SU-DHL-6 (cell line): ENCODE measurements around the gene CACNG1.

Source experiments
- H2AFZ ChIP-seq: fragments of 200-600 bp; sonication (generic); 2 replicates; pipeline ENCODE4 v1.6.1; 2014; ENCODE audit warnings: low read depth, mild to moderate bottlenecking, moderate library complexity, mixed read lengths, antibody characterized with exemption, low read length; ENCODE audit not compliant: severe bottlenecking
- H3F3A ChIP-seq: fragments of 200-600 bp; shearing (Covaris generic); 2 replicates; pipeline ENCODE4 v1.6.0; 2016; ENCODE audit warnings: antibody characterized with exemption, mild to moderate bottlenecking; ENCODE audit not compliant: insufficient read depth
- H3K27ac ChIP-seq: fragments of 200-600 bp; sonication (generic); 2 replicates; pipeline ENCODE4 v1.5.1; 2016; ENCODE audit warnings: low read depth, mild to moderate bottlenecking, low read length, moderate library complexity, mixed read lengths
- H3K27me3 ChIP-seq: fragments of 200-600 bp; sonication (generic), shearing (Covaris generic); 2 replicates; pipeline ENCODE4 v1.6.0; 2014; ENCODE audit warnings: mild to moderate bottlenecking, low read length
- H3K36me3 ChIP-seq: fragments of 200-600 bp; sonication (generic); 2 replicates; pipeline ENCODE4 v1.6.1; 2014; ENCODE audit warnings: mild to moderate bottlenecking, low read length, mixed read lengths
- H3K4me2 ChIP-seq: fragments of 300-600, 200-600 bp; shearing (Covaris generic), sonication (generic); 2 replicates; pipeline ENCODE4 v1.6.0; 2014; ENCODE audit warnings: low read length, low read depth, mild to moderate bottlenecking; ENCODE audit not compliant: poor library complexity, severe bottlenecking
- H3K4me3 ChIP-seq: fragments of 200-600 bp; sonication (generic); 2 replicates; pipeline ENCODE4 v1.5.1; 2014; ENCODE audit warnings: antibody characterized with exemption, low read length, mild to moderate bottlenecking, mixed read lengths; ENCODE audit not compliant: insufficient read depth, poor library complexity, severe bottlenecking
- H3K79me2 ChIP-seq: fragments of 200-600 bp; sonication (generic); 2 replicates; pipeline ENCODE4 v1.6.1; 2014; ENCODE audit warnings: mild to moderate bottlenecking, low read length, moderate library complexity; ENCODE audit not compliant: insufficient read depth
- H3K9ac ChIP-seq: fragments of 200-600 bp; sonication (generic); 2 replicates; pipeline ENCODE4 v1.7.0; 2014; ENCODE audit warnings: mild to moderate bottlenecking, low read length
- H3K9me2 ChIP-seq: fragments of 200-600 bp; sonication (generic); replicated peaks from 2 replicates; pipeline ENCODE4 v1.6.1; 2014; ENCODE audit warnings: low read length; ENCODE audit not compliant: insufficient read depth
- H3K9me3 ChIP-seq: fragments of 200-600 bp; sonication (generic); 2 replicates; pipeline ENCODE4 v1.6.1; 2014; ENCODE audit warnings: low read length, mixed read lengths; ENCODE audit not compliant: insufficient read depth
- H4K20me1 ChIP-seq: fragments of 200-600 bp; sonication (generic); 2 replicates; pipeline ENCODE4 v1.6.1; 2014; ENCODE audit warnings: low read depth, mild to moderate bottlenecking, antibody characterized with exemption, low read length, moderate library complexity, mixed read lengths
- EZH2phosphoT487 ChIP-seq: fragments of 200-600 bp; sonication (generic), shearing (Covaris generic); conservative IDR thresholded peaks from 2 replicates; pipeline ENCODE4 v1.6.1; 2018; ENCODE audit warnings: mild to moderate bottlenecking, antibody characterized with exemption, low read length, moderate library complexity, mixed read lengths
- TF ChIP-seq, protein P1 (sequence below): fragments of 200-600 bp; sonication (generic); IDR thresholded peaks from one replicate; pipeline ENCODE4 v1.5.1; 2017; ENCODE audit warnings: antibody characterized with exemption, mild to moderate bottlenecking, low read length, moderate library complexity; ENCODE audit not compliant: insufficient read depth, poor library complexity, severe bottlenecking

The CACNG1 gene

DNA sequence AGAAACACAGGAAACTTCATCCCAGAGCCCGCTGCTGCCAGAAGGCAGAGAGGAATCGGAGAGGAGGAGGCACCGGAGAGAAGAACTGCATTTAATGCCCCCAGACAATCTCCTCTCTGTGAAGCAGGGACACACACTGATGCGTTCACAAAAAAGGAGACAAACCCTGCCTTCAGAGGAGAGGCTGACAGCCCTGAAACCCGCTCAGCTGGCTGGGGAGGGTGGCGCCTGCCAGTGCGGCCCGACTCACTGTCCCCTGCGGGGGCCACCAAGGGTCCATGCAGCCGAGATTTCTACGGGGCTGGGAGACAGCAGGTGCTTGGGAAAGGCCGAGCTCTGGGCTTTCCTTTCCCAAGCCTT lies 21.9 kb upstream of the CACNG1 start:
- Histone ChIP-seq H3F3A (no peaks in the 10 kb centered on the region), H3K36me3 (no peaks in the 10 kb centered on the region), H3K4me3 (no peak overlapping the region), H4K20me1 (no peaks in the 10 kb centered on the region), H3K27me3 (no peaks in the 10 kb centered on the region), H3K27ac (no peak overlapping the region), H2AFZ (no peak overlapping the region), H3K4me2 (no peak overlapping the region), H3K9ac (no peak overlapping the region), H3K9me2 (no peaks in the 10 kb centered on the region), H3K79me2 (no peaks in the 10 kb centered on the region), H3K9me3 (no peaks in the 10 kb centered on the region)
- TF ChIP-seq, protein P1, sequence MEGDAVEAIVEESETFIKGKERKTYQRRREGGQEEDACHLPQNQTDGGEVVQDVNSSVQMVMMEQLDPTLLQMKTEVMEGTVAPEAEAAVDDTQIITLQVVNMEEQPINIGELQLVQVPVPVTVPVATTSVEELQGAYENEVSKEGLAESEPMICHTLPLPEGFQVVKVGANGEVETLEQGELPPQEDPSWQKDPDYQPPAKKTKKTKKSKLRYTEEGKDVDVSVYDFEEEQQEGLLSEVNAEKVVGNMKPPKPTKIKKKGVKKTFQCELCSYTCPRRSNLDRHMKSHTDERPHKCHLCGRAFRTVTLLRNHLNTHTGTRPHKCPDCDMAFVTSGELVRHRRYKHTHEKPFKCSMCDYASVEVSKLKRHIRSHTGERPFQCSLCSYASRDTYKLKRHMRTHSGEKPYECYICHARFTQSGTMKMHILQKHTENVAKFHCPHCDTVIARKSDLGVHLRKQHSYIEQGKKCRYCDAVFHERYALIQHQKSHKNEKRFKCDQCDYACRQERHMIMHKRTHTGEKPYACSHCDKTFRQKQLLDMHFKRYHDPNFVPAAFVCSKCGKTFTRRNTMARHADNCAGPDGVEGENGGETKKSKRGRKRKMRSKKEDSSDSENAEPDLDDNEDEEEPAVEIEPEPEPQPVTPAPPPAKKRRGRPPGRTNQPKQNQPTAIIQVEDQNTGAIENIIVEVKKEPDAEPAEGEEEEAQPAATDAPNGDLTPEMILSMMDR = no peak

DNA sequence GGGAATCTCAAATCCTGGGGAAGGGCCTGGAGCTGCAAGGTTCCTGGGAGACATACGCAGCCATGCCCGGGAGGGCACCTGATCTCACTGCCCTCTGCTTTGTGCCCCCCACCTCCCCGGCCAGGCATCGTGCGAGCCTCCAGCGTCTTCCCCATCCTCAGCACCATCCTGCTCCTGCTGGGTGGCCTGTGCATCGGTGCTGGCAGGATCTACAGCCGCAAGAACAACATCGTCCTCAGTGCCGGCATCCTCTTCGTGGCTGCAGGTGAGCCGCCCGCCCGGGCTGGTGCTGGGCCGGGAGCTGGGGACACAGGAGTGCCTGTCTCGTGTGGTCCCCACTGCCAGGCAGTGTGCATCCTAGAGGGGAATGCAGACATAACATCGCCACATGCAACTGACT lies 19.6 kb upstream of the CACNG1 start:
- H3K27ac ChIP-seq = no peak overlapping the region

DNA sequence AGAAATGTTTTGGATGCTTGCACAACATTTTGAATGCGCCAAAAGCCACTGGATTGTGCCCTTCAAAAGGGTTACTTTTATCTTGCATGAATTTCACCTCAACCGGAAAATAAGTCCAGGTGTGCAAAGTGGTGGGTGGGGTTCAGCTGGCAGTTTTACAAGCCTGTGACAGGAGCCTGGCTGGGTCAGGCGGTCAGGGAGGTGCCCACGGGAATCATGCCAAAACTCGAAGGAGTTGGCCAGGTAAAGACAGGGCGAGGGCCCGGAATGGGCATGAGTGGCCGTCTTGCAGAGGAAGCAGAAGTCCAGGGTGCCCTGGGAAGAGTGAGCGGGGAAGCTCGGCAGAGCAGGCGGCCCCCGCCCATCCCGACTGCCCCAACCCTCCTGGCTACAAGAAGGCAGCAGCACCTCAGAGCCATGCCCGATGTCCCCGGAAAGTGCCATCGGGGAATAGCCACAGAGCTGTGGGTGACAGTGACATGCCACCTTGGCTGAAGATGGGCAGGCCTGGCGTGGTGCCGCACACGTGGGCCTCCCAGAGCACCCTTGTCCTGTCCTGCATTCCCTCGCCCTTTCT lies 19.1 kb upstream of the CACNG1 start:
- Histone ChIP-seq H3K36me3 (no peaks in the 10 kb centered on the region), H2AFZ (no peak overlapping the region), H3K9me3 (no peaks in the 10 kb centered on the region), H3K27ac (no peak overlapping the region), H3K4me3 (no peak overlapping the region), H3K27me3 (no peaks in the 10 kb centered on the region), H4K20me1 (no peaks in the 10 kb centered on the region), H3K9ac (no peak overlapping the region), H3K9me2 (no peaks in the 10 kb centered on the region), H3K79me2 (no peaks in the 10 kb centered on the region), H3F3A (no peaks in the 10 kb centered on the region), H3K4me2 (no peak overlapping the region)
- TF ChIP-seq, protein P1 = no peak
- TF ChIP-seq EZH2phosphoT487 = no peak

More for the DNA sequence above, 19.6 kb upstream of the CACNG1 start:
- H3K36me3 ChIP-seq = no peaks in the 10 kb centered on the region
- H3K9me2 ChIP-seq = no peaks in the 10 kb centered on the region
- no peaks in the 10 kb centered on the region for H3F3A ChIP-seq
- no peaks in the 10 kb centered on the region for H3K27me3 ChIP-seq
- H3K9ac ChIP-seq = no peak overlapping the region
- H3K9me3 ChIP-seq = no peaks in the 10 kb centered on the region
- TF ChIP-seq, protein P1 = no peak
- TF ChIP-seq EZH2phosphoT487 = no peak
- H4K20me1 ChIP-seq = no peaks in the 10 kb centered on the region
- no peak overlapping the region for H2AFZ ChIP-seq
- H3K79me2 ChIP-seq = no peaks in the 10 kb centered on the region
- H3K4me2 ChIP-seq = no peak overlapping the region
- no peak overlapping the region for H3K4me3 ChIP-seq

DNA sequence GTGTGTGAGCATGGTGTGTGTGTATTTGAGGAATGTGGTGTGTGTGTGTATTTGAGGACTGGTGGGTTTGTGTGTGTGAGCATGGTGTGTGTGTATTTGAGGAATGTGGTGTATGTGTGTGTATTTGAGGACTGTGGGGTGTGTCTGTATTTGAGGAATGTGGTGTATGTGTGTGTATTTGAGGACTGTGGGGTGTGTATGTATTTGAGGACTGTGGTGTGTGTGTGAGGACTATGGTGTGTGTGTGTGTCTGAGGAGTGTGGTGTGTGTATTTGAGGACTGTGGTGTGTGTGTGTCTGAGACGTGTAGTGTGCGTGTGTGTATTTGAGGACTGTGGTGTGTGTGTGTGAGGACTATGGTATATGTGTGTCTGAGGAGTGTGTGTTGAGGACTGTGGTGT lies 18.0 kb upstream of the CACNG1 start:
- TF ChIP-seq, protein P1 = no peak
- no peak for TF ChIP-seq EZH2phosphoT487
- H3K9ac ChIP-seq = no peak overlapping the region
- H2AFZ ChIP-seq = no peak overlapping the region
- no peaks in the 10 kb centered on the region for H3K79me2 ChIP-seq
- H3K27ac ChIP-seq = no peak overlapping the region
- H3K9me2 ChIP-seq = no peaks in the 10 kb centered on the region
- H3K4me2 ChIP-seq = no peak overlapping the region
- no peak overlapping the region for H3K4me3 ChIP-seq
- H3K27me3 ChIP-seq = no peaks in the 10 kb centered on the region
- no peaks in the 10 kb centered on the region for H3K9me3 ChIP-seq
- H4K20me1 ChIP-seq = no peaks in the 10 kb centered on the region
- no peaks in the 10 kb centered on the region for H3F3A ChIP-seq
- no peaks in the 10 kb centered on the region for H3K36me3 ChIP-seq
